ENCODE measurements around the gene PCYT1A.

The PCYT1A gene

GRCh38 chr3:196298521-196298920 lies 11.0 kb upstream of the PCYT1A start:
- no peak overlapping the region for H3K4me3 ChIP-seq
- no peaks in the 10 kb centered on the region for H3K4me1 ChIP-seq
- no peak for DNase-seq
- peaks cover 0 to 12% (median 6%) of the 10 kb centered on the region in 3 donors for H3K36me3 ChIP-seq
- intact Hi-C loops (cut with DNase I; ENCODE audit: low total_unique reads): no loop called here
- no peak overlapping the region for H3K27ac ChIP-seq
- TF ChIP-seq CTCF (IDR thresholded peaks at IDR 0.05): no peak
- H3K27me3 ChIP-seq: no peaks in the 10 kb centered on the region
- H3K9me3 ChIP-seq: no peaks in the 10 kb centered on the region

- TF ChIP-seq CTCF (IDR thresholded peaks at IDR 0.05): no peak
- H3K27me3 ChIP-seq: no peaks in the 10 kb centered on the region
- H3K36me3 ChIP-seq: no peaks in the 10 kb centered on the region
- H3K9me3 ChIP-seq: no peaks in the 10 kb centered on the region
- no peak overlapping the region for H3K4me3 ChIP-seq
- DNase-seq: no peak
- intact Hi-C loops (cut with DNase I; ENCODE audit: low total_unique reads): no loop called here
- H3K4me1 ChIP-seq: peaks cover 0 to 6% (median 2%) of the 10 kb centered on the region in 4 donors
- H3K27ac ChIP-seq: no peak overlapping the region
Measured at GRCh38 chr3:196292286-196292923, 4.9 kb upstream of the PCYT1A start.

- Histone ChIP-seq H3K27ac (peak overlapping the region; percentile 89 to 94), H3K27me3 (no peaks in the 10 kb centered on the region), H3K4me1 (peaks cover 0 to 37% (median 27%) of the 10 kb centered on the region in 4 donors), H3K4me3 (peak overlapping the region; percentile 77 to 79), H3K36me3 (no peaks in the 10 kb centered on the region), H3K9me3 (no peaks in the 10 kb centered on the region)
- intact Hi-C loops (cut with DNase I; ENCODE audit: low total_unique reads): no loop called here
- DNase-seq: no peak
- no peak for TF ChIP-seq CTCF (IDR thresholded peaks at IDR 0.05)
Measured at GRCh38 chr3:196288141-196288460, 575 bp upstream of the PCYT1A start.

GRCh38 chr3:196287090-196287439 lies 461 bp downstream of the PCYT1A start:
- Histone ChIP-seq H3K27me3 (no peaks in the 10 kb centered on the region), H3K27ac (peak overlapping the region; percentile 89 to 94), H3K36me3 (no peaks in the 10 kb centered on the region), H3K9me3 (no peaks in the 10 kb centered on the region), H3K4me3 (peak overlapping the region; percentile 77 to 79), H3K4me1 (peaks cover 0 to 37% (median 27%) of the 10 kb centered on the region in 4 donors)
- peak in 1 of 2 donors; percentile 68 for DNase-seq
- no peak for TF ChIP-seq CTCF (IDR thresholded peaks at IDR 0.05)
- intact Hi-C loops (cut with DNase I; ENCODE audit: low total_unique reads): no loop called here

GRCh38 chr3:196284396-196284795 lies 3.1 kb downstream of the PCYT1A start:
- H3K9me3 ChIP-seq: no peaks in the 10 kb centered on the region
- DNase-seq: no peak
- H3K27ac ChIP-seq: no peak overlapping the region
- intact Hi-C loops (cut with DNase I; ENCODE audit: low total_unique reads): no loop called here
- TF ChIP-seq CTCF (IDR thresholded peaks at IDR 0.05): no peak
- H3K27me3 ChIP-seq: no peaks in the 10 kb centered on the region
- peaks cover 0 to 47% (median 31%) of the 10 kb centered on the region in 4 donors for H3K4me1 ChIP-seq
- H3K36me3 ChIP-seq: no peaks in the 10 kb centered on the region
- H3K4me3 ChIP-seq: no peak overlapping the region

GRCh38 chr3:196281962-196282361 lies 5.6 kb downstream of the PCYT1A start:
- no peak overlapping the region for H3K27ac ChIP-seq
- H3K9me3 ChIP-seq: no peaks in the 10 kb centered on the region
- TF ChIP-seq CTCF (IDR thresholded peaks at IDR 0.05): no peak
- intact Hi-C loops (cut with DNase I; ENCODE audit: low total_unique reads): no loop called here
- no peaks in the 10 kb centered on the region for H3K27me3 ChIP-seq
- no peak for DNase-seq
- H3K4me1 ChIP-seq: peaks cover 0 to 51% (median 30%) of the 10 kb centered on the region in 4 donors
- H3K36me3 ChIP-seq: no peaks in the 10 kb centered on the region
- no peak overlapping the region for H3K4me3 ChIP-seq
